Left ventricle myocardium inferior (tissue), 1 donor: ENCODE measurements around the gene TTLL11. TPM values are rescaled to one million over a fixed set of nuclear protein-coding genes. Genes with fewer than 3 reads are reported as not detected.

Experiments used
- DNase-seq: peaks from one replicate; pipeline ENCODE4 v3.0.0-alpha.2; 2020
- H3K27ac ChIP-seq: fragments of 200-600 bp; replicated peaks from 2 replicates; pipeline ENCODE4 v1.8.0; 2021
- H3K27me3 ChIP-seq: fragments of 200-600 bp; 2 replicates; pipeline ENCODE4 v1.8.0; 2021; ENCODE audit warnings: low read depth
- H3K36me3 ChIP-seq: fragments of 200-600 bp; 2 replicates; pipeline ENCODE4 v1.8.0; 2021
- H3K4me1 ChIP-seq: fragments of 200-600 bp; 2 replicates; pipeline ENCODE4 v1.8.0; 2021
- H3K4me3 ChIP-seq: fragments of 200-600 bp; 2 replicates; pipeline ENCODE4 v1.8.0; 2021; ENCODE audit warnings: mild to moderate bottlenecking, moderate library complexity
- H3K9me3 ChIP-seq: fragments of 200-600 bp; replicated peaks from 2 replicates; pipeline ENCODE4 v1.8.0; 2021
- CTCF ChIP-seq: fragments of 200-600 bp; IDR thresholded peaks from 2 replicates; pipeline ENCODE4 v1.8.0; 2021; ENCODE audit warnings: antibody characterized with exemption, mild to moderate bottlenecking, borderline replicate concordance
- intact Hi-C: fragments of 100-400 bp; cut with micrococcal nuclease; formaldehyde crosslinking; loops from one replicate; pipeline ENCODE4 v1.11.0; 2022
- total RNA-seq: library from RNA; stranded (reverse); fragmentation: NEBNext Ultra II Directional; extraction: Animal tissue kit (Norgen Biotek cat#: 25700); gene quantifications from one replicate; pipeline ENCODE4 v1.2.1, GENCODE V29; 2021
- donor health status: DM: no; HTN: yes; CAD: no; lungs with severe emphysema.

The TTLL11 gene
- total RNA-seq, 1 donor from 2014 or later: 7.3 TPM

DNA sequence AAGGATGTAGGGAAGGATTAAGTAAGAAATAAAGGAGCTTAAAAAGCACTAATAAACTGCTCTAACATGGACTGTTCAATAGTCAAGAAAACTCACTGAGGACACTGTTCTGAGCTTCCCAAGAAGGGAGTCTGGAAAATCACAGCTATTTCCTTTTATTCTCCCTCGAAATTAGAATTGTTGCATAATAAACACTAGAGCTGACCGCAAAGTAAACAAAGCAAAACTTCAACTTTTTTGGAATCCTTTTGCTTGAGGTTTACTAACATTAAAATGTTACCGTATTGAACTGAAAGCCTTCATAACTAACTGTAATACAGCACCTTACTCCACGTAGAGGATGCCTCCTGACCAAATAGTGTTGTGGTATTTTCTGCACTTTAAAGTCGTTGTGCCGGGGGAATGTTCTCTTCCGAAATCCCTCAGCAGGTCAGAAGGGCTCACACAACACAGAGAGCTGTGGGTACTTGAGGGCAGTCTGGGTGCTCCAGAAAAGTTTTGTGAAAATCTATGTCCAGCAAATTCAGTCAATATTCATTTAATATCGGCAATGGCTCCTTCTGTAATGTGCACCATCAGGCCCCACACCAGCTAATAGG lies 59.2 kb downstream of the TTLL11 start:
- Histone ChIP-seq H3K36me3 (peaks cover 35% of the 10 kb centered on the region), H3K4me1 (peaks cover 1% of the 10 kb centered on the region), H3K27ac (no peak overlapping the region), H3K9me3 (no peaks in the 10 kb centered on the region), H3K27me3 (no peaks in the 10 kb centered on the region), H3K4me3 (no peak overlapping the region)
- no peak for TF ChIP-seq CTCF
- intact Hi-C loops: no loop called here
- no peak for DNase-seq

- no peak for TF ChIP-seq CTCF
- Histone ChIP-seq H3K27ac (no peak overlapping the region), H3K27me3 (no peaks in the 10 kb centered on the region), H3K4me1 (no peaks in the 10 kb centered on the region), H3K4me3 (no peak overlapping the region), H3K9me3 (peaks cover 13% of the 10 kb centered on the region), H3K36me3 (peaks cover 33% of the 10 kb centered on the region)
- no peak for DNase-seq
- intact Hi-C loops: no loop called here
These were observed 60.8 kb downstream of the TTLL11 start for GRCh38 chr9:122032346-122032745.

DNA sequence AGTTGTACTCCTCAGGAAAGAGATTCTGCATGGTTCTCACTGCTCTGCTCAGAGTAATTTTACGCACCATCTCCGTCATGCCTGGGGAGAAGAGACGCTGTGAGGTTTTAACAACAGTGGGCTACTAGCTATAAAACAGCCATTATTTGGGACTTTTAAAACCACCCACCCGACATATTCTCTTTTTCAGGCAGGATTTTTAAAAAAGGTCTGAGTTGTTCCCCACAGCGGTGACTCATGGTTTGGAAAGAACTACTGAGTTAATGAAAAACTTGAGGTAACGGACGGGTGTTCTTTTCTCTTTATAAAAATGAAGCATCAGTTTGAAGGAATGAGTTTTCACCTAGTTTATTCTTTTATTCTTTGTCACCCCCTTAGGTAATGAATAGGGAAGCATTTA lies 61.3 kb downstream of the TTLL11 start:
- no peaks in the 10 kb centered on the region for H3K27me3 ChIP-seq
- peaks cover 31% of the 10 kb centered on the region for H3K36me3 ChIP-seq
- H3K27ac ChIP-seq: no peak overlapping the region

GRCh38 chr9:122031157-122031556 lies 62.0 kb downstream of the TTLL11 start:
- no peaks in the 10 kb centered on the region for H3K4me1 ChIP-seq
- H3K36me3 ChIP-seq: peaks cover 32% of the 10 kb centered on the region
- no peak for DNase-seq
- H3K9me3 ChIP-seq: peaks cover 13% of the 10 kb centered on the region
- H3K27me3 ChIP-seq: no peaks in the 10 kb centered on the region
- intact Hi-C loops: no loop called here
- no peak overlapping the region for H3K4me3 ChIP-seq
- TF ChIP-seq CTCF: no peak
- no peak overlapping the region for H3K27ac ChIP-seq

More for the DNA sequence above, 61.3 kb downstream of the TTLL11 start:
- no peak for TF ChIP-seq CTCF
- DNase-seq: no peak
- Histone ChIP-seq H3K9me3 (peaks cover 13% of the 10 kb centered on the region), H3K4me1 (no peaks in the 10 kb centered on the region), H3K4me3 (no peak overlapping the region)
- intact Hi-C loops: no loop called here

GRCh38 chr9:122030357-122030756 lies 62.8 kb downstream of the TTLL11 start:
- DNase-seq: no peak

More at GRCh38 chr9:122030357-122030756, 62.8 kb downstream of the TTLL11 start:
- Histone ChIP-seq H3K9me3 (peaks cover 13% of the 10 kb centered on the region), H3K4me3 (no peak overlapping the region), H3K36me3 (peaks cover 40% of the 10 kb centered on the region), H3K4me1 (no peaks in the 10 kb centered on the region), H3K27me3 (no peaks in the 10 kb centered on the region), H3K27ac (no peak overlapping the region)
- intact Hi-C loops: no loop called here
- no peak for TF ChIP-seq CTCF
